Activated naive CD8-positive, alpha-beta T cell treated with anti-CD3 and anti-CD28 coated beads for 36 hours (primary cell): ENCODE measurements around the gene SUN2. TPM values are rescaled to one million over a fixed set of nuclear protein-coding genes. Genes with fewer than 3 reads are reported as not detected.

Source experiments
- DNase-seq: peaks from one replicate; pipeline ENCODE4 v3.0.0; 2021
- H3K27ac Mint-ChIP-seq: one replicate; pipeline ENCODE4 v1.8.0; 2022; ENCODE audit warnings: mild to moderate bottlenecking, moderate library complexity, mixed read lengths
- H3K27me3 Mint-ChIP-seq: one replicate; pipeline ENCODE4 v1.8.0; 2022; ENCODE audit warnings: mild to moderate bottlenecking, mixed read lengths
- H3K36me3 Mint-ChIP-seq: one replicate; pipeline ENCODE4 v1.8.0; 2021; ENCODE audit warnings: mild to moderate bottlenecking, mixed read lengths
- H3K4me1 Mint-ChIP-seq: one replicate; pipeline ENCODE4 v1.8.0; 2021; ENCODE audit warnings: mixed read lengths
- H3K4me3 Mint-ChIP-seq: one replicate; pipeline ENCODE4 v1.8.0; 2022; ENCODE audit warnings: mild to moderate bottlenecking, moderate library complexity, mixed read lengths
- H3K9me3 Mint-ChIP-seq: one replicate; pipeline ENCODE4 v1.8.0; 2022; ENCODE audit warnings: mixed read lengths
- total RNA-seq, 2 experiments: library from RNA; stranded (reverse); gene quantifications; one replicate each; pipeline ENCODE4 v1.2.3, GENCODE V29; 2021

The SUN2 gene
- total RNA-seq, 2 experiments from 2014 or later = 72.3 to 74.2 TPM

DNA sequence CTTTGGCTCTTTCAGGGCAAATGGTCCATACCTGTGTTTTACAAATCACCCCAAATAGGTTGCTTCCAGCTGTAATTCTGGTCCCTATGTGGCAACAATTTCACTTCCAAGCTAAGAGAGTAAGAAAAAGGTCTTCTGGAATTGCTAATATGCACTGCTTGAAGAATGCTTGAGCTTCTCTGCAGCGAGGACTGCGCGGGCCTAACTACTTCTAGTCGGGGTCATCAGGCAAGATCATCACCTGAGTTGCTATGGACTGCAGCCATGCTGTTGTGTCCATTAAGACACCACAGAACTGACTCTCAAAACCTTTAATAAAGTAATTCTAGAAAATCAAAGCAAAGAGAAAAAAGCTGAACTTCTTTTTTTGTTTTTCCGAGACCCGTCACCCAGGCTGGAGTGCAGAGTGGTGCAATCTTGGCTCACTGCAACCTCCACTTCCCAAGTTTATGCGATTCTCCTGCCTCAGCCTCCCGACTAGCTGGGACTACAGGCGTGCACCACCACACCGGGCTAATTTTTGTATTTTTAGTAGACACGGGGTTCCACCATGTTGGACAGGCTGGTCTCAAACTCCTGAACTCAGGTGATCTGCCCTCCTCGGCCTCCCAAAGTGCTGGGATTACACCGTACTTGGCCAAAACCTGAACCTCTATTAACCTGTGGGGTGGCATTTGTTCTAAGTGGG is 57.2 kb downstream of the SUN2 start:
- Mint-ChIP-seq H3K36me3 (peaks cover 52% of the 10 kb centered on the region), H3K9me3 (no peaks in the 10 kb centered on the region), H3K27me3 (no peaks in the 10 kb centered on the region), H3K27ac (peak overlapping the region; percentile 72), H3K4me3 (peak overlapping the region; percentile 89), H3K4me1 (peaks cover 56% of the 10 kb centered on the region)
- no peak for DNase-seq

- H3K4me1 Mint-ChIP-seq = peaks cover 61% of the 10 kb centered on the region
- peak overlapping the region; percentile 89 for H3K4me3 Mint-ChIP-seq
- H3K36me3 Mint-ChIP-seq = peaks cover 58% of the 10 kb centered on the region
- peak overlapping the region; percentile 83 for H3K27ac Mint-ChIP-seq
- no peaks in the 10 kb centered on the region for H3K9me3 Mint-ChIP-seq
- H3K27me3 Mint-ChIP-seq = no peaks in the 10 kb centered on the region
- DNase-seq = no peak
Measured at GRCh38 chr22:38697425-38698089, 58.2 kb downstream of the SUN2 start.

DNA sequence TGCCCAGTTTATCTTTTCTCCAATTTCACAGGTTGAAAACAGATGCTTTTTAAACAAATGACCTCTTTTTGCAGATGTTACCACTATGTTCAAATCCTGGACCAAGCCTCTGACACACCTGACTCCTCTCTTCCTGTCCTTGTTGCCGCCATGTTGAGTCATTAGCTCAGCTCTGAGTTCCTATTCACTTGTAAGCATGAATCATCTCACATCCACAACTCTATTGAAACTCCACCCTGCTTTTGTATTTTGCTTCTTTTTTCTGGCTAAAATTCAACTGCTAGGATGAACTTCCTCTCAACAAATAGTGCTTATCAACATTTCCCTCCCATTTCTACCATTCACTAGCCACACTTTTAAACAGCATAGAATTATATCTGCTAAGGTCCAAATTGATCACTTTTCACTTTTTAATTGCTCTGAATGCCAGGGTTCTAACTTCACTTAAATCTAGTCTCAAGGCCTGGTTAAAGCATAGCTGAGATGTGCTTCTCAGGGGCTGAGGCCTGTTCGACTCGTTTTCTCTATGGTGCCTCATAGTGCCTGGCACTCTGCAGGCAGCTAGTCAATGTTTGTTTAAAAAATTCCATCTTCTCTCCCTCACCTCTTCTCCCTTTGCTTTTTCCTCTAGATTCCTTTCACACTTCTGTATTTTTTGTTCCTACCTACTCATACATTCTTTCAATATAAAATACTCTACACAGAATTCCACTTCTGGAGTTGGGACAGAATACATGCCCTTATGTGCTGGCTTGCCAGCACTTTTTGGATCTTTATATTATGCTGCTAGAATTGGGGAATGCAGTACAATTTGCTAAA is 59.0 kb downstream of the SUN2 start:
- Mint-ChIP-seq H3K27me3 (no peaks in the 10 kb centered on the region), H3K9me3 (no peaks in the 10 kb centered on the region), H3K36me3 (peaks cover 58% of the 10 kb centered on the region), H3K27ac (peak overlapping the region; percentile 83), H3K4me1 (peaks cover 60% of the 10 kb centered on the region), H3K4me3 (peak overlapping the region; percentile 89)
- DNase-seq = peak; percentile 34

DNA sequence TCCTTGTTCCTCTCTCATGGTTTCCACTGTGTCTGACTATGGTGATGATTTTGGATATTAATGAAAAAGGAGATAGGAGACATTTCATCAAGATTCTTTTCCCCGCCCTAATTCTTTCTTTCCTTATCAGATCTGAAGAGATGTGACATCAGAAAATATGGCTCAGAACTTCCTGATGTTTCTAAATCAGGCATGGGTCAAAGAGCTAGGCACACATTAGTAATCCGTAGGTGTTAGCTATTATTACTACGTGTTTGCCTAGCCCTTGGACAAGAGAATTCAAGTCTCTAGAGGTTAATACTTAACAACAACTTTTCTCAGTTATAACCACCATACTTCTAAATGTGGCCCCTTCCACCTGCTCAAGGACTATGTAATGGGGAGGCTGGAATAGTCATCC is 60.9 kb downstream of the SUN2 start:
- Mint-ChIP-seq H3K4me3 (peak overlapping the region; percentile 16), H3K27ac (peak overlapping the region; percentile 39), H3K27me3 (no peaks in the 10 kb centered on the region), H3K4me1 (peaks cover 53% of the 10 kb centered on the region), H3K36me3 (peaks cover 57% of the 10 kb centered on the region), H3K9me3 (no peaks in the 10 kb centered on the region)
- no peak for DNase-seq

GRCh38 chr22:38694049-38694448 is 61.7 kb downstream of the SUN2 start:
- H3K27me3 Mint-ChIP-seq = no peaks in the 10 kb centered on the region
- H3K4me1 Mint-ChIP-seq = peaks cover 47% of the 10 kb centered on the region
- H3K9me3 Mint-ChIP-seq = no peaks in the 10 kb centered on the region
- peaks cover 49% of the 10 kb centered on the region for H3K36me3 Mint-ChIP-seq
- H3K4me3 Mint-ChIP-seq = no peak overlapping the region
- H3K27ac Mint-ChIP-seq = peak overlapping the region; percentile 34
- DNase-seq = no peak

DNA sequence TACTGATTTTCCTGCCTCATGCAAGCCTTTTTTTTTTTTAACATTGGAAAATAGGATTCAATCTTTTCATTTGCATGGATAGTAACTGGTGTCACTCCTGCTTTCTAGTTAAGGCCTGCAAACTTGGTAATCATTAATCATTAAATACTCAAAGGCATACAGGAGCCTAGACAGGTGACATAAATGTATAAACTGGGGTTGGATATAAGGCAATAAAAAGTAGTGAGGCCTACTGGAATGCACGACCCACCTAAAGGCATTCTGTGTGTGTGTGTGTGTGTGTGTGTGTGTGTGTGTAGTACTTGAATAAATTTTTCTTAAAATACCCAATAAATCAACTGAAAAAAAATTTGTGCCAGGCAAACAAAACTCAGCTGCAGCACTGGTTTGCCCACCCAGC is 66.1 kb downstream of the SUN2 start:
- H3K27me3 Mint-ChIP-seq = no peaks in the 10 kb centered on the region
- no peak overlapping the region for H3K27ac Mint-ChIP-seq
- no peak for DNase-seq
- peaks cover 14% of the 10 kb centered on the region for H3K4me1 Mint-ChIP-seq
- no peaks in the 10 kb centered on the region for H3K9me3 Mint-ChIP-seq
- no peak overlapping the region for H3K4me3 Mint-ChIP-seq
- peaks cover 28% of the 10 kb centered on the region for H3K36me3 Mint-ChIP-seq

- Mint-ChIP-seq H3K4me3 (no peak overlapping the region), H3K9me3 (no peaks in the 10 kb centered on the region), H3K4me1 (peaks cover 18% of the 10 kb centered on the region), H3K27ac (peak overlapping the region; percentile 6), H3K36me3 (peaks cover 42% of the 10 kb centered on the region), H3K27me3 (no peaks in the 10 kb centered on the region)
- no peak for DNase-seq
Measured at GRCh38 chr22:38685761-38686160, 70.0 kb downstream of the SUN2 start.

DNA sequence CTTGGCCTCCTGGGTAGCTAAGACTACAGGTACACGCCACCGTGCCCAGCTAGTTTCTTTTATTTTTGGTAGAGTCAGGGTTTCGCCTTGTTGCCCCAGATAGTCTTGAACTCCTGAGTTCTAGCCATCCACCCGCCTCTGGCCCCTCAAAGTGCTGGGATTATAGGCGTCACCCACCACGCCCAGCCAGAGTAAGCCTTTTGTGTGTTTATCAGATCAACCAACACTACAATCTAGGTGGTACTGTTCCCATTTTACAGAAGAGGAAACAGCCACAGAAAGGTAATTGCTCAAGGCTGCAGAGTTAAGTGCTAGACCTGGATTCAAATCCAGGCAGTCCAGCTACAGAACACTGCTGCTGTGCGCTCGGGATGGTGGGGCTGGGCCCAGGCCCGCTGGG is 70.9 kb downstream of the SUN2 start:
- peaks cover 41% of the 10 kb centered on the region for H3K36me3 Mint-ChIP-seq
- H3K4me3 Mint-ChIP-seq = no peak overlapping the region
- no peak for DNase-seq
- no peaks in the 10 kb centered on the region for H3K27me3 Mint-ChIP-seq
- H3K9me3 Mint-ChIP-seq = no peaks in the 10 kb centered on the region
- peak overlapping the region; percentile 65 for H3K27ac Mint-ChIP-seq
- peaks cover 20% of the 10 kb centered on the region for H3K4me1 Mint-ChIP-seq

Other genes starting within 250 kb of the SUN2 start
- 100 to 1,000 TPM; 254 to 256 TPM for gene DDX17, start 249.7 kb downstream of the SUN2 start, total RNA-seq
- 10 to 100 TPM; 12.9 to 14.5 TPM for gene DMC1, start 185.8 kb downstream of the SUN2 start, total RNA-seq
- under 1 TPM; 0.35 to 0.50 TPM for gene FAM227A, start 99.6 kb downstream of the SUN2 start, total RNA-seq
- 10 to 100 TPM; 11.5 to 11.9 TPM for gene CBY1, start 99.4 kb downstream of the SUN2 start, total RNA-seq
- 100 to 1,000 TPM; 193 to 211 TPM for gene TOMM22, start 74.0 kb downstream of the SUN2 start, total RNA-seq
- 10 to 100 TPM; 79.4 to 83.7 TPM for gene JOSD1, start 55.1 kb downstream of the SUN2 start, total RNA-seq
- 10 to 100 TPM; 82.4 TPM for gene GTPBP1, start 50.1 kb downstream of the SUN2 start, total RNA-seq
- 1 to 10 TPM; 6.7 to 7.4 TPM for gene DNAL4, start 38.1 kb upstream of the SUN2 start, total RNA-seq
- under 1 TPM; 0.85 to 0.88 TPM for gene NPTXR, start 88.0 kb upstream of the SUN2 start, total RNA-seq
- 100 to 1,000 TPM; 141 TPM for gene CBX6, start 116.2 kb upstream of the SUN2 start, total RNA-seq
- gene APOBEC3A, start 201.6 kb upstream of the SUN2 start, total RNA-seq = not detected
- 1 to 10 TPM; 3.4 TPM for gene APOBEC3B, start 226.3 kb upstream of the SUN2 start, total RNA-seq